Measurements from ENCODE around the gene RSPH1. TPM values are rescaled to one million over a fixed set of nuclear protein-coding genes. Genes with fewer than 3 reads are reported as not detected.

The RSPH1 gene
- total RNA-seq, 4 donors from 2014 or later = 0.80 to 10.0 (median 8.0) TPM

DNA sequence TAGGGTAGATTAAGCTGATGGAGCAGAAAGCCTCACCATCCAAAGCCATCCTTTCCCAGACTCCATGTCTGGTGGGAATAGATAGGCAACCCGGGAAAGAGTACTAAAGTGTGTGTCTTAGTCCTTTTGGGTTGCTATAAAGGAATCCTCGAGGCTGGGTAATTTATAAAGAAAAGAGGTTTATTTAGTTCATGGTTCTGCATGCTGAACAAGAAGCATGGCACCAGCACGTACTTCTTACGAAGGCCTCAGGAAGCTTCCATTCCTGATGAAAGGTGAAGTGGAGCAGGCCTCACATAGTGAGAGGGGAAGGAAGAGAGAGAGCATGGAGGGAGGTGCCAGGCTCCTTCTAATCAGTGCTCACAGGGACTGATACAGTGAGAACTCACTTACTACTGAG lies 11.4 kb upstream of the RSPH1 start:
- in situ Hi-C loops (cut with MboI; ENCODE audit: low pct_ligation_motif_present in 1 of 4, low pct_unique_long_range_greater_than_20kb in 1 of 4, low sequenced_read_pairs in 3 of 4) (no loop called here), intact Hi-C loops (cut with DNase I; ENCODE audit: low total_unique reads) (no loop called here)
- Histone ChIP-seq H3K27ac (no peak overlapping the region), H3K9me3 (no peaks in the 10 kb centered on the region), H3K36me3 (no peaks in the 10 kb centered on the region), H3K27me3 (no peaks in the 10 kb centered on the region), H3K4me1 (no peaks in the 10 kb centered on the region), H3K4me3 (no peak overlapping the region)
- no peak for TF ChIP-seq POLR2A (IDR thresholded peaks at IDR 0.05)
- TF ChIP-seq, protein P1, sequence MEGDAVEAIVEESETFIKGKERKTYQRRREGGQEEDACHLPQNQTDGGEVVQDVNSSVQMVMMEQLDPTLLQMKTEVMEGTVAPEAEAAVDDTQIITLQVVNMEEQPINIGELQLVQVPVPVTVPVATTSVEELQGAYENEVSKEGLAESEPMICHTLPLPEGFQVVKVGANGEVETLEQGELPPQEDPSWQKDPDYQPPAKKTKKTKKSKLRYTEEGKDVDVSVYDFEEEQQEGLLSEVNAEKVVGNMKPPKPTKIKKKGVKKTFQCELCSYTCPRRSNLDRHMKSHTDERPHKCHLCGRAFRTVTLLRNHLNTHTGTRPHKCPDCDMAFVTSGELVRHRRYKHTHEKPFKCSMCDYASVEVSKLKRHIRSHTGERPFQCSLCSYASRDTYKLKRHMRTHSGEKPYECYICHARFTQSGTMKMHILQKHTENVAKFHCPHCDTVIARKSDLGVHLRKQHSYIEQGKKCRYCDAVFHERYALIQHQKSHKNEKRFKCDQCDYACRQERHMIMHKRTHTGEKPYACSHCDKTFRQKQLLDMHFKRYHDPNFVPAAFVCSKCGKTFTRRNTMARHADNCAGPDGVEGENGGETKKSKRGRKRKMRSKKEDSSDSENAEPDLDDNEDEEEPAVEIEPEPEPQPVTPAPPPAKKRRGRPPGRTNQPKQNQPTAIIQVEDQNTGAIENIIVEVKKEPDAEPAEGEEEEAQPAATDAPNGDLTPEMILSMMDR (IDR thresholded peaks at IDR 0.05) = no peak
- TF ChIP-seq POLR2AphosphoS5 (IDR thresholded peaks at IDR 0.05) = no peak
- TF ChIP-seq EP300 (IDR thresholded peaks at IDR 0.05; ENCODE audit: low read depth) = no peak
- no peak for DNase-seq
- 93 to 97% methylated on average over 4 of the region's 4 CpGs for WGBS, 2 donors (ENCODE audit: low coverage in 1 of 2)

DNA sequence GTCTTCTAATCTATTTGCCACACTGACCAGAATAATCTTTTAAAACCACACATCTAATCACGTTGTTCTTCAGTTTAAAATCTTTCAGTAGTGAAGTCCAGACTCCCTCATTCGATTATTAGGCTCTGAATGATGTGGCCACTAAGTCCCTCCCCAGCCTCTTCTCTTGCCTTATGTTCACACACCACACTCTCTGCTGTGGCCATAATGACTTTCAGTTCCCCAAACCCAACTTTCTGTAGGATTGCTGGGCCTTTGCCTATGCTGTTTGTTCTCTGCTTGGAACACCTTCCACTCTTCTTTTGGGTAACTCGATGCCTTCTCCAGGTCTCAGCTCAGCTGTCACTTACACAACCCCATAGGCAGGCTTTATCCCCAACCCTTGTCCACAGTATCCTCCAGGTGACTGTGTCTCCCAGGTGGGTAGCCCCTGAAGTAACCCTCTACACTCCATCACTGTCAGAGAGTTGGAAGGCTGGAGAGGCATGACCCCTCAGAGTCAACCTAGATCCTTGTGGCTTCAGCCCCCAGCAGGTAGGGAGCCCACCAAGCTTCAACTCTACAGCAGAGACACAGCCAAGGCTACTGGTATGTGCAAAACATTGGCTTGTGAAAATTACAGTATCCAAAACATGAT lies 9.2 kb upstream of the RSPH1 start:
- H3K4me1 ChIP-seq = no peaks in the 10 kb centered on the region
- intact Hi-C loops (cut with DNase I; ENCODE audit: low total_unique reads) = no loop called here
- in situ Hi-C loops (cut with MboI; ENCODE audit: low pct_ligation_motif_present in 1 of 4, low pct_unique_long_range_greater_than_20kb in 1 of 4, low sequenced_read_pairs in 3 of 4) = no loop called here
- WGBS, 2 donors (ENCODE audit: low coverage in 1 of 2) = 72 to 90% methylated on average over 2 to 3 of the region's 3 CpGs
- TF ChIP-seq POLR2A (IDR thresholded peaks at IDR 0.05) = no peak
- TF ChIP-seq, protein P1 (IDR thresholded peaks at IDR 0.05) = no peak
- no peak for TF ChIP-seq EP300 (IDR thresholded peaks at IDR 0.05; ENCODE audit: low read depth)
- TF ChIP-seq POLR2AphosphoS5 (IDR thresholded peaks at IDR 0.05) = no peak
- no peak for DNase-seq
- no peak overlapping the region for H3K27ac ChIP-seq
- no peaks in the 10 kb centered on the region for H3K27me3 ChIP-seq
- H3K9me3 ChIP-seq = no peaks in the 10 kb centered on the region
- no peak overlapping the region for H3K4me3 ChIP-seq
- H3K36me3 ChIP-seq = no peaks in the 10 kb centered on the region

DNA sequence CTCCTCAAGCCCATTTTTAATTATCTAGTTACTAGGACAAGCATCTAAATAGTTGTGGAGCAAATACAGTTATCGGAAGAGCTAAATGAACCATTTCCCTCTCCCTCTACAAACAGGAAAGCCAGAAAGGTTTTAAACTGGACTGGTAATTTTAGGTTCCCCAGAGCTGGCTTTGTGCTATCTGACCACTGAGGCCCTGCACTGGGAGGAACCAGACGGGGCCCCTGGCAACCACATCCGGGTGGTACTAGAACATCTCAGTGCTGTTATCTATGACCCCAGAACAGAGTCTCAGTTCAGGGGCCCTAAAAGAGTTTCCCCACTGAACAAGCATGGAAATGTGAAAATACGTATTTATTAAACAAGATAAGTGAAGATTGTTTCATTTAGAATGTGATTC lies 7.7 kb upstream of the RSPH1 start:
- no peaks in the 10 kb centered on the region for H3K4me1 ChIP-seq
- H3K27me3 ChIP-seq = no peaks in the 10 kb centered on the region
- intact Hi-C loops (cut with DNase I; ENCODE audit: low total_unique reads) = no loop called here
- no peak for DNase-seq
- in situ Hi-C loops (cut with MboI; ENCODE audit: low pct_ligation_motif_present in 1 of 4, low pct_unique_long_range_greater_than_20kb in 1 of 4, low sequenced_read_pairs in 3 of 4) = no loop called here
- H3K4me3 ChIP-seq = no peak overlapping the region
- no peaks in the 10 kb centered on the region for H3K36me3 ChIP-seq
- H3K27ac ChIP-seq = no peak overlapping the region
- WGBS, 2 donors (ENCODE audit: low coverage in 1 of 2) = 67 to 100% methylated on average over 1 to 4 of the region's 4 CpGs
- no peaks in the 10 kb centered on the region for H3K9me3 ChIP-seq
- TF ChIP-seq POLR2A (IDR thresholded peaks at IDR 0.05) = no peak
- TF ChIP-seq EP300 (IDR thresholded peaks at IDR 0.05; ENCODE audit: low read depth) = no peak

DNA sequence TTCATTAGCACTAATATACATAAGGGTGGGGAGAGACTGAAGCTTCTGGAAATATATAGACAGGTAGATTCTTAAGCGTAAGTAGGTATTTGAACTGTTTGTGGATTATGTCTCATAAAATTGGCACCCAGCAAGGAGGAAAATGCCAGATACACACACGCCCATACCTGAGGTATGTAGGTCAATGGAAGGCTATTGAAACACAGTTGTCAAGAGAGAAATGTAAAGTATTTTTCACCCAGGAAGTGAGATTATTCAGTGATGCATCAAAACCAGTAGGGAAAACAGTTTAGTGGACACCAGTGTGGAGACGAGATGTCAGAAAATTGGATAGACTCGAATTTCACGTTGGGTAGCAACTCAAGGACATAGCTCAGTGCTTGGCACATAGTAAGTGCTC lies 4.7 kb upstream of the RSPH1 start:
- DNase-seq = no peak

More for the DNA sequence above, 4.7 kb upstream of the RSPH1 start:
- Histone ChIP-seq H3K9me3 (no peaks in the 10 kb centered on the region), H3K4me3 (no peak overlapping the region), H3K27ac (no peak overlapping the region), H3K4me1 (peaks cover under 1 to 11% (median 7%) of the 10 kb centered on the region in 4 donors), H3K27me3 (no peaks in the 10 kb centered on the region), H3K36me3 (no peaks in the 10 kb centered on the region)
- intact Hi-C loops (cut with DNase I; ENCODE audit: low total_unique reads) (no loop called here), in situ Hi-C loops (cut with MboI; ENCODE audit: low pct_ligation_motif_present in 1 of 4, low pct_unique_long_range_greater_than_20kb in 1 of 4, low sequenced_read_pairs in 3 of 4) (no loop called here)
- no peak for TF ChIP-seq POLR2A (IDR thresholded peaks at IDR 0.05)
- no peak for TF ChIP-seq POLR2AphosphoS5 (IDR thresholded peaks at IDR 0.05)
- TF ChIP-seq EP300 (IDR thresholded peaks at IDR 0.05; ENCODE audit: low read depth) = no peak
- TF ChIP-seq, protein P1 (IDR thresholded peaks at IDR 0.05) = no peak
- 70 to 71% methylated on average over 5 of the region's 5 CpGs for WGBS, 2 donors (ENCODE audit: low coverage in 1 of 2)

Data from transverse colon (tissue), 4 donors.